ENCODE measurements around the gene DNALI1. TPM values are rescaled to one million over a fixed set of nuclear protein-coding genes. Genes with fewer than 3 reads are reported as not detected.

The DNALI1 gene
- total RNA-seq, 1 donor from 2014 or later: 36.5 TPM

GRCh38 chr1:37595440-37596181 is 38.9 kb downstream of the DNALI1 start, which contains the start of gene GNL2:
TSS of gene GNL2 (minus strand) at chr1:37595937. CDS start at chr1:37595822, 115 bp downstream.
- Histone ChIP-seq H4K20me1 (ENCODE audit: low read depth) (peaks cover 36% of the 10 kb centered on the region), H2AFZ (replicated peaks) (peak within 1 kb of the TSS; percentile 84), H3F3A (ENCODE audit: low read depth) (no peaks in the 10 kb centered on the region), H3K4me1 (peaks cover 7% of the 10 kb centered on the region), H3K36me3 (no peaks in the 10 kb centered on the region), H3K9ac (peak within 1 kb of the TSS; percentile 79), H3K79me2 (ENCODE audit: low read depth) (peaks cover 35% of the 10 kb centered on the region), H3K27ac (no peak within 1 kb of the TSS), H3K9me3 (ENCODE audit: low read depth) (no peaks in the 10 kb centered on the region), H3K4me3 (peak within 1 kb of the TSS; percentile 69), H3K27me3 (peaks cover 46% of the 10 kb centered on the region), H3K4me2 (peak within 1 kb of the TSS; percentile 91)
- no peaks in the 10 kb centered on the region for H3K9me3 Mint-ChIP-seq
- TF ChIP-seq, protein P1, sequence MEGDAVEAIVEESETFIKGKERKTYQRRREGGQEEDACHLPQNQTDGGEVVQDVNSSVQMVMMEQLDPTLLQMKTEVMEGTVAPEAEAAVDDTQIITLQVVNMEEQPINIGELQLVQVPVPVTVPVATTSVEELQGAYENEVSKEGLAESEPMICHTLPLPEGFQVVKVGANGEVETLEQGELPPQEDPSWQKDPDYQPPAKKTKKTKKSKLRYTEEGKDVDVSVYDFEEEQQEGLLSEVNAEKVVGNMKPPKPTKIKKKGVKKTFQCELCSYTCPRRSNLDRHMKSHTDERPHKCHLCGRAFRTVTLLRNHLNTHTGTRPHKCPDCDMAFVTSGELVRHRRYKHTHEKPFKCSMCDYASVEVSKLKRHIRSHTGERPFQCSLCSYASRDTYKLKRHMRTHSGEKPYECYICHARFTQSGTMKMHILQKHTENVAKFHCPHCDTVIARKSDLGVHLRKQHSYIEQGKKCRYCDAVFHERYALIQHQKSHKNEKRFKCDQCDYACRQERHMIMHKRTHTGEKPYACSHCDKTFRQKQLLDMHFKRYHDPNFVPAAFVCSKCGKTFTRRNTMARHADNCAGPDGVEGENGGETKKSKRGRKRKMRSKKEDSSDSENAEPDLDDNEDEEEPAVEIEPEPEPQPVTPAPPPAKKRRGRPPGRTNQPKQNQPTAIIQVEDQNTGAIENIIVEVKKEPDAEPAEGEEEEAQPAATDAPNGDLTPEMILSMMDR (IDR thresholded peaks at IDR 0.05): no peak
- TF ChIP-seq EZH2phosphoT487 (IDR thresholded peaks at IDR 0.05) (no peak), EZH2 (IDR thresholded peaks at IDR 0.05) (no peak)
- peak within 1 kb of the TSS; percentile 77 for H3K27ac Mint-ChIP-seq
- peak within 1 kb of the TSS; percentile 96 for H3K4me3 Mint-ChIP-seq
- H3K27me3 Mint-ChIP-seq (ENCODE audit: insufficient read depth, low read depth): peaks cover 9% of the 10 kb centered on the region
- peaks cover 28% of the 10 kb centered on the region for H3K4me1 Mint-ChIP-seq
- peaks cover 9% of the 10 kb centered on the region for H3K36me3 Mint-ChIP-seq
- peak; percentile 99 for DNase-seq (ENCODE audit: low spot score)

GRCh38 chr1:37596182-37596667 is 39.5 kb downstream of the DNALI1 start:
- peak overlapping the region; percentile 50 for H3K27ac Mint-ChIP-seq
- TF ChIP-seq EZH2phosphoT487 (IDR thresholded peaks at IDR 0.05) (no peak), EZH2 (IDR thresholded peaks at IDR 0.05) (no peak)
- TF ChIP-seq, protein P1 (IDR thresholded peaks at IDR 0.05): no peak

GRCh38 chr1:37599940-37600339 is 43.2 kb downstream of the DNALI1 start:
- no peaks in the 10 kb centered on the region for H3F3A ChIP-seq (ENCODE audit: low read depth)
- no peaks in the 10 kb centered on the region for H3K9me3 ChIP-seq (ENCODE audit: low read depth)
- Mint-ChIP-seq H3K27ac (no peak overlapping the region), H3K27me3 (ENCODE audit: insufficient read depth, low read depth) (peaks cover 18% of the 10 kb centered on the region), H3K9me3 (no peaks in the 10 kb centered on the region), H3K4me1 (peaks cover 31% of the 10 kb centered on the region), H3K36me3 (no peaks in the 10 kb centered on the region), H3K4me3 (no peak overlapping the region)
- H3K4me1 ChIP-seq: peaks cover under 1% of the 10 kb centered on the region
- no peak overlapping the region for H3K4me3 ChIP-seq
- no peak overlapping the region for H2AFZ ChIP-seq (replicated peaks)
- H3K27ac ChIP-seq: no peak overlapping the region
- no peak for DNase-seq (ENCODE audit: low spot score)
- peaks cover 80% of the 10 kb centered on the region for H3K27me3 ChIP-seq
- no peak for TF ChIP-seq EZH2phosphoT487 (IDR thresholded peaks at IDR 0.05)
- no peak overlapping the region for H3K9ac ChIP-seq
- no peaks in the 10 kb centered on the region for H3K36me3 ChIP-seq
- H3K4me2 ChIP-seq: no peak overlapping the region
- H4K20me1 ChIP-seq (ENCODE audit: low read depth): peaks cover 7% of the 10 kb centered on the region
- peaks cover 8% of the 10 kb centered on the region for H3K79me2 ChIP-seq (ENCODE audit: low read depth)

More at GRCh38 chr1:37596182-37596667, 39.5 kb downstream of the DNALI1 start:
- Histone ChIP-seq H3K36me3 (no peaks in the 10 kb centered on the region), H3K27me3 (peaks cover 52% of the 10 kb centered on the region), H3F3A (ENCODE audit: low read depth) (no peaks in the 10 kb centered on the region), H4K20me1 (ENCODE audit: low read depth) (peaks cover 36% of the 10 kb centered on the region), H3K4me2 (peak overlapping the region; percentile 91), H3K79me2 (ENCODE audit: low read depth) (peaks cover 35% of the 10 kb centered on the region), H3K4me1 (peaks cover 7% of the 10 kb centered on the region), H3K27ac (no peak overlapping the region), H3K9ac (no peak overlapping the region), H3K9me3 (ENCODE audit: low read depth) (no peaks in the 10 kb centered on the region), H2AFZ (replicated peaks) (peak overlapping the region; percentile 70), H3K4me3 (peak overlapping the region; percentile 69)
- peaks cover 28% of the 10 kb centered on the region for H3K4me1 Mint-ChIP-seq
- H3K36me3 Mint-ChIP-seq: peaks cover 3% of the 10 kb centered on the region
- peak overlapping the region; percentile 96 for H3K4me3 Mint-ChIP-seq
- H3K27me3 Mint-ChIP-seq (ENCODE audit: insufficient read depth, low read depth): peaks cover 9% of the 10 kb centered on the region
- DNase-seq (ENCODE audit: low spot score): no peak
- no peaks in the 10 kb centered on the region for H3K9me3 Mint-ChIP-seq

GRCh38 chr1:37601441-37601840 is 44.7 kb downstream of the DNALI1 start:
- Mint-ChIP-seq H3K27ac (peak overlapping the region; percentile 7), H3K27me3 (ENCODE audit: insufficient read depth, low read depth) (peaks cover 14% of the 10 kb centered on the region), H3K4me1 (peaks cover 19% of the 10 kb centered on the region), H3K4me3 (no peak overlapping the region), H3K9me3 (no peaks in the 10 kb centered on the region), H3K36me3 (no peaks in the 10 kb centered on the region)
- H3F3A ChIP-seq (ENCODE audit: low read depth): no peaks in the 10 kb centered on the region
- TF ChIP-seq EZH2 (IDR thresholded peaks at IDR 0.05) (no peak), EZH2phosphoT487 (IDR thresholded peaks at IDR 0.05) (no peak)
- TF ChIP-seq, protein P1 (IDR thresholded peaks at IDR 0.05): no peak
- H3K4me2 ChIP-seq: no peak overlapping the region
- no peaks in the 10 kb centered on the region for H3K36me3 ChIP-seq
- no peak overlapping the region for H2AFZ ChIP-seq (replicated peaks)
- no peaks in the 10 kb centered on the region for H3K9me3 ChIP-seq (ENCODE audit: low read depth)
- H3K27me3 ChIP-seq: peaks cover 89% of the 10 kb centered on the region
- no peak overlapping the region for H3K27ac ChIP-seq
- DNase-seq (ENCODE audit: low spot score): no peak
- H3K9ac ChIP-seq: no peak overlapping the region
- no peaks in the 10 kb centered on the region for H4K20me1 ChIP-seq (ENCODE audit: low read depth)
- H3K79me2 ChIP-seq (ENCODE audit: low read depth): no peaks in the 10 kb centered on the region
- no peak overlapping the region for H3K4me3 ChIP-seq
- no peaks in the 10 kb centered on the region for H3K4me1 ChIP-seq

Measured in neural progenitor cell (in vitro differentiated cells).